Type B pancreatic cell (in vitro differentiated cells): ENCODE measurements around the gene AKT1S1. TPM values are rescaled to one million over a fixed set of nuclear protein-coding genes. Genes with fewer than 3 reads are reported as not detected.

Experiments
- DNase-seq: peaks from one replicate; pipeline ENCODE4 v3.0.0; 2021; ENCODE audit warnings: mixed read lengths; ENCODE audit not compliant: unreplicated experiment; ENCODE audit errors: extremely low spot score
- H3K27ac Mint-ChIP-seq: 2 replicates; pipeline ENCODE4 v1.8.0; 2021; ENCODE audit warnings: mild to moderate bottlenecking, mixed read lengths
- H3K27me3 Mint-ChIP-seq: 2 replicates; pipeline ENCODE4 v1.8.0; 2021; ENCODE audit warnings: mixed read lengths
- H3K36me3 Mint-ChIP-seq: 2 replicates; pipeline ENCODE4 v1.8.0; 2021; ENCODE audit warnings: mixed read lengths
- H3K4me1 Mint-ChIP-seq: one replicate; pipeline ENCODE4 v1.8.0; 2021; ENCODE audit warnings: mixed read lengths; ENCODE audit not compliant: unreplicated experiment
- H3K4me3 Mint-ChIP-seq: 2 replicates; pipeline ENCODE4 v1.8.0; 2021; ENCODE audit warnings: mild to moderate bottlenecking, mixed read lengths
- H3K9me3 Mint-ChIP-seq: 2 replicates; pipeline ENCODE4 v1.8.0; 2021; ENCODE audit warnings: mixed read lengths
- total RNA-seq: library from RNA; stranded (reverse); gene quantifications from 2 replicates; pipeline ENCODE4 v1.2.1, GENCODE V29; 2021; ENCODE audit warnings: low replicate concordance
- TF ChIP-seq, protein P1 (sequence below): fragments of 200-600 bp; sonication (generic); conservative IDR thresholded peaks from 2 replicates; pipeline ENCODE4 v1.5.0; 2021; ENCODE audit warnings: antibody characterized with exemption, mild to moderate bottlenecking

The AKT1S1 gene
- total RNA-seq, 1 donor from 2014 or later, result 40.1 TPM

DNA sequence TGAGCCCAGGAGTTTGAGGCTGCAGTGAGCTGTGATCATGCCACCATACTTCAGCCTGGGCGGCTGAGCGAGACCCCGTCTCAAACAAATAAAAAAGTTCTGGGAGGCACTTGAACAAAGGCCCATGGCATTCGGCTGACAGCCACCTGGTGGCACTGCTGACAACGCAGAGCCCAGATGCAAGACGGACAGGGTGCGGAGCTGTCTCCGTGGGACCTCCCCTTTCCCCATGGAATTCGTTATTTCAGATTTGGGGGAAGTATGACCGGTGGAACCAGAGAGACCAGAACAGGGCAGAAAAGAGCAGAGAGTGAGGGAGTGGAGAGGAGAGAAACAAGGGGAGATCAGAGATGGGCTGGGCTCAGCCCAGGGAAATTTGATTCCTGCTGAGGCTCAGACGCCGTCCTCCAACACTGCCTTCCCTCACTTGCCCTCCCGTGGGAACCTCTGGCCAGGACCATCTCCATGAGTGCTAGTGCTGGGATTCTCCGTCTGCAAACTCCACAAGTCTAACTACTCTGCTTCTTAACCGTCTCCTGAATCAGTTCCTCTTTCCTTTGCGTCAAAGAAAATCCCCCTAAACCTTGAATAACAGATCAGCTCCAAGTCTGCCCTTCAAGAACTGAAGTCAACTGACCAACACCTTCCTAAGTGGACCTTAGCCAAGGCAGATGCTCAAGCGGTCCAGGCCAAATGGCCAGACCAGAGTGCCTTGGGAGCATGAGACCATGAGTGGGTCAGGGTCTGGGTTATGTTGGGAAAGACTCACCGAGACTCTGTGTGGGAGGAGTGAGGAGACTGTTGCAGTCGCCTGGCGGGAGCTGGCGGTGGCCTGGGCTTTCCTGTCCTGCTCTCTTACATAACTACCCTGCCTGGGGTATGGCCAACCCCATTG, 39.9 kb upstream of the AKT1S1 start:
- H3K36me3 Mint-ChIP-seq, result peaks cover 38% of the 10 kb centered on the region
- no peak for DNase-seq
- H3K27me3 Mint-ChIP-seq, result no peaks in the 10 kb centered on the region
- TF ChIP-seq, protein P1, sequence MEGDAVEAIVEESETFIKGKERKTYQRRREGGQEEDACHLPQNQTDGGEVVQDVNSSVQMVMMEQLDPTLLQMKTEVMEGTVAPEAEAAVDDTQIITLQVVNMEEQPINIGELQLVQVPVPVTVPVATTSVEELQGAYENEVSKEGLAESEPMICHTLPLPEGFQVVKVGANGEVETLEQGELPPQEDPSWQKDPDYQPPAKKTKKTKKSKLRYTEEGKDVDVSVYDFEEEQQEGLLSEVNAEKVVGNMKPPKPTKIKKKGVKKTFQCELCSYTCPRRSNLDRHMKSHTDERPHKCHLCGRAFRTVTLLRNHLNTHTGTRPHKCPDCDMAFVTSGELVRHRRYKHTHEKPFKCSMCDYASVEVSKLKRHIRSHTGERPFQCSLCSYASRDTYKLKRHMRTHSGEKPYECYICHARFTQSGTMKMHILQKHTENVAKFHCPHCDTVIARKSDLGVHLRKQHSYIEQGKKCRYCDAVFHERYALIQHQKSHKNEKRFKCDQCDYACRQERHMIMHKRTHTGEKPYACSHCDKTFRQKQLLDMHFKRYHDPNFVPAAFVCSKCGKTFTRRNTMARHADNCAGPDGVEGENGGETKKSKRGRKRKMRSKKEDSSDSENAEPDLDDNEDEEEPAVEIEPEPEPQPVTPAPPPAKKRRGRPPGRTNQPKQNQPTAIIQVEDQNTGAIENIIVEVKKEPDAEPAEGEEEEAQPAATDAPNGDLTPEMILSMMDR, result peak; percentile 52
- H3K27ac Mint-ChIP-seq, result peak overlapping the region; percentile 76
- H3K9me3 Mint-ChIP-seq, result peaks cover 4% of the 10 kb centered on the region
- H3K4me3 Mint-ChIP-seq, result peak overlapping the region; percentile 78
- peaks cover 29% of the 10 kb centered on the region for H3K4me1 Mint-ChIP-seq

DNA sequence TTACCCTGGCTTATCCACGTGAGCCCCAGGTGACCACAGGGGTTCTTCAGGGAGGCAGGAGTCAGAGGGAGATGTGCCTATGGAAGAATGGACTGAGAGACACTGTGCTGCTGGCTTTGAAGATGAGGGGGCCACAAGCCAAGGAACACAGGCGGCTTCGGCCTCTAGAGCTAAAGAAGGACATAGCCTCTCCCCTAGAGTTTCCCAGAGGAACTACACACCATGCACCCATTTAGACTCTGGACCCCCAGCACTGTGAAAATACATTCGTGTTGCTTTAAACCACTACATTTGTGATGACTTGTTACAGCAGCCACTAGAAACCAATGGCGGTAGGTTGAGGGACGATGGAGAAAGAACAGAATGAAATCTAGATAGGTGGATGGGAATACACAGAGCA, 38.1 kb upstream of the AKT1S1 start:
- TF ChIP-seq, protein P1, result peak; percentile 49
- DNase-seq, result no peak
- peaks cover 39% of the 10 kb centered on the region for H3K36me3 Mint-ChIP-seq
- H3K9me3 Mint-ChIP-seq, result peaks cover 4% of the 10 kb centered on the region
- no peak overlapping the region for H3K4me3 Mint-ChIP-seq
- H3K4me1 Mint-ChIP-seq, result peaks cover 35% of the 10 kb centered on the region
- no peak overlapping the region for H3K27ac Mint-ChIP-seq
- no peaks in the 10 kb centered on the region for H3K27me3 Mint-ChIP-seq

DNA sequence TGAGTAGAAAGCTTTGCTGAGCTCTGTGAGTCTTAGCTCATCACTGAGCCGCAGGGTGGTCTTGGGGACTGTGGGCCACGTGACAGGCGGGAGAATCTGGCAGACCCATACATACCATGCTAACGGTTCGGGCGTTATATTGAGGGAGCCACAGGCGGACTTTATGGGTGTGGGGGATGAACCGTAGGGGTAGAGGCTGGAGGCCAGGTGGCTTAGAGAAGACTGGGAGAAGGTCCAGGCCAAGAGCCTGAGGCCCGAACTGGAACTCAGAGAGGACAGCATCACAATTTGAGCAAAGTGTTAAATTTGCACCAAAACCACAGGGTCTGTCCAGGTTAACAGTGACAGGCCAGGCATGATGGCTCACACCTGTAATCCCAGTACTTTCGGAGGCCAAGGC, 36.6 kb upstream of the AKT1S1 start:
- no peak overlapping the region for H3K4me3 Mint-ChIP-seq
- TF ChIP-seq, protein P1, result no peak
- peaks cover 4% of the 10 kb centered on the region for H3K9me3 Mint-ChIP-seq
- H3K36me3 Mint-ChIP-seq, result peaks cover 39% of the 10 kb centered on the region
- no peak for DNase-seq
- H3K27me3 Mint-ChIP-seq, result no peaks in the 10 kb centered on the region
- peaks cover 35% of the 10 kb centered on the region for H3K4me1 Mint-ChIP-seq
- peak overlapping the region; percentile 73 for H3K27ac Mint-ChIP-seq

DNA sequence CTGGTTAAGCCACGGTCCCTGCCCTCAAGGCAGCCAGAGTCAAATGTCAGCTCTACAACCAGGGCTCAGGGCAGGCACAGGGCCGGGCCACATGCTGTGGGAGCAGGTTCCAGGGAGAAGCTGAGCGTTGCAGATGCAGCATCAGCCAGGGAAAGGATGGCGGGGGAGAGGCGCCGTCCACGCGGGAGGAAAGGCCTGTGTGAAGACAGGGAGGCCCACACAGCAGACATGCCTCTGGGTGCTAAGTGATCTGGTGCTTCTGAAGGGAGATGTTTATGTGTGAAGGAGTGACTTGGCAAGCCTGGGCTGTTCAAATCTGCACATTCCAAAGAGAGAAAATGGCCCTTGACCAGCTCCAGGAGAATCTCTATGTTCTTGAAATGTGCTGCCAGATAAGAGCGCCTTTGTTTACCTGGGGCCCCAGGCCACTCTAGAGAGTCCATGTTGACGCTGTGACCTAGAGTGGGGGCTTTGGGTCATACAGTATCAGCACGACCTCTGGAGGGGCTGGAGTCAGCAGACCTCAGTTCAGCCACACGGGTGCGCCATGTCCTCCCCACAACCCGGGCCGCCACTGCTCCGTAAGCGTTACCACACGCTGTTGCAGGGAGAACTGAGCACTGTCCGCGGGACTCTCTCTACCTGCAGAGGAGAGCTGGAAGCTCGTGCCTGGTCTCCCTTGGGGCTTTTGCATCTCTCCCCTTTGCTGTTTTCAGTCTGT, 36.0 kb upstream of the AKT1S1 start:
- TF ChIP-seq, protein P1, result peak; percentile 21
- no peak for DNase-seq
- Mint-ChIP-seq H3K4me1 (peaks cover 35% of the 10 kb centered on the region), H3K4me3 (no peak overlapping the region), H3K9me3 (peaks cover 4% of the 10 kb centered on the region), H3K27ac (peak overlapping the region; percentile 73), H3K36me3 (peaks cover 39% of the 10 kb centered on the region), H3K27me3 (no peaks in the 10 kb centered on the region)

DNA sequence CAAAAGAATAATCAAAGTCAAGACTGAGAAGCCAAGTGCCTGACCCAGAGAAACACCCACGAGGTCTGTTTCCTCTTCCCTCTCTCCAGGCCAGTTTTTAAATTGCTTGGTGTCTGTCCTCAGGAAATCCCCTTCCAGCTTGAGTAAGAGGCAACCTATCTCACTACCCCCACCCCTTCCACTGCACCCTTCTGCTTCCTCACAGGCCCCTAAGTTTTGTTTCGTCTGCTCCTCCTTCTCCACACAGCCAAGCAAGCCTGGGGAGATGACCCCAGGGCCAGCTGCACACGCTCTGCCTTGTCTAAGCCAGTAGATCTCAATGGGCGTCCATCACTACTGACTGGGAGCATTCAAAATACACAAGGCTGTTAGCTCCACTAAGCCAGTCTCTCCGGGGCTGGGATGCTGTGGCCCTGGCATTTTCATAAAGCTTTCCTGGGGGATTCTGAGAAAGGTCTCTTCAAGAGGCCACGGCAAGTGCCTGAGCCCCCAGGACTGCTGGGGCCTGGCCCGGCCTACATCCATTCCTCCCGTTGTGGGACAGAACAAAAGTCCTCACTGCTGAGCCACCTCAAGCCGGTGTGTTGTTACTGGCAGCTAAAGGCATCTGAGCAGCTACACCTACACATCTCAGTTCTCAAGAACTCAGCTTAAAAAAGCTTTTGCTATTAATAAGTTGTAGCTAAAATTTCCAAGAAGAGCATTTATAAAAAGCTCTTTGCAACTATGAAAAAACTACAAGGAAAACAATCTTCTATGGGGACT, 34.4 kb upstream of the AKT1S1 start:
- TF ChIP-seq, protein P1, result no peak
- peaks cover 35% of the 10 kb centered on the region for H3K36me3 Mint-ChIP-seq

More for the DNA sequence above, 34.4 kb upstream of the AKT1S1 start:
- H3K9me3 Mint-ChIP-seq, result peaks cover 4% of the 10 kb centered on the region
- H3K4me1 Mint-ChIP-seq, result peaks cover 27% of the 10 kb centered on the region
- no peaks in the 10 kb centered on the region for H3K27me3 Mint-ChIP-seq
- H3K4me3 Mint-ChIP-seq, result no peak overlapping the region
- no peak for DNase-seq
- H3K27ac Mint-ChIP-seq, result peak overlapping the region; percentile 17
